GM12892 (cell line): Measurements from ENCODE around the gene JMY.

Experiments used
- DNase-seq: peaks from one replicate; pipeline ENCODE4 v3.0.0; 2011; ENCODE audit not compliant: insufficient read length
- FAIRE-seq: peaks from 2 replicates; lab custom pipeline; 2011; peaks lifted over from hg19 to GRCh38; lab: Jason Lieb, UNC
- POLR2A ChIP-seq: IDR thresholded peaks from 2 replicates; pipeline ENCODE4 v1.6.1; 2011; ENCODE audit warnings: low read depth, low read length, control low read depth
- POLR2AphosphoS5 ChIP-seq: IDR thresholded peaks from 2 replicates; pipeline ENCODE4 v1.6.1; 2011; ENCODE audit warnings: low read depth, low read length, control low read depth
- TAF1 ChIP-seq: IDR thresholded peaks from 2 replicates; pipeline ENCODE4 v1.6.1; 2011; ENCODE audit warnings: low read depth, mild to moderate bottlenecking, control low read depth, low read length, borderline replicate concordance

The JMY gene

DNA sequence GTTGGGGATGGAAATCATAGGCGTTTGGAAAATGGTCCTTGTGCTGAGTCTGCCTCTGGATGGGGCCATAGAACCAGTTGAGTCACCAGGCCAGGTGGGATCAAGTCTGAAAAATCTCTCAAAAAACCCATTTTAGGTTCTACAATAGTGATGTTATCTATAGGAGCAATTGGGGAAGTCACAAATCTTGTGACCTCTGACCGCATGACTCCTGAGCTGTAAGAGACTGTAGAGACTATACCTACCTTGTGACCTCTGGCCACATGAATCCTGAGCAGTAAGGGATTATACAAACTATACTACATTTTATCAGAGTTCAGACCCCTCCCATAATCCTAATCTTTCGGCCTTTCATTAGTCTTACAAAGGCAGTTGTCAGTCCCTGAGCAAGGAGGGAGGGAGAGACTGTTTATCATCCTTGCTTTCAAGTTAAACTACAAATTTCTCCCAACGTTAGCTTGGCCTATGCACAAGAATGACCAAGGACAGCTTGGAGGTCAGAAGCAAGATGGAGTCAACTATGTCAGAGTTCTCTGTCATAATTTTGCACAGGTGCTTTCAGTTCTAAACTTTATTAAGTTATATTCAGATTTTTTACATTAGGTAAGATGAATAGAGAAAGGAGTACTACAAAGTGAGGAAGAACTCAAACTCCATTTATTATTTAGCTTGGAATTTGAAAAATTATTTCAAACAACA is 11.5 kb upstream of the JMY start:
- DNase-seq (no peak), FAIRE-seq (no peak)
- TF ChIP-seq POLR2A (no peak), TAF1 (no peak), POLR2AphosphoS5 (no peak)

DNA sequence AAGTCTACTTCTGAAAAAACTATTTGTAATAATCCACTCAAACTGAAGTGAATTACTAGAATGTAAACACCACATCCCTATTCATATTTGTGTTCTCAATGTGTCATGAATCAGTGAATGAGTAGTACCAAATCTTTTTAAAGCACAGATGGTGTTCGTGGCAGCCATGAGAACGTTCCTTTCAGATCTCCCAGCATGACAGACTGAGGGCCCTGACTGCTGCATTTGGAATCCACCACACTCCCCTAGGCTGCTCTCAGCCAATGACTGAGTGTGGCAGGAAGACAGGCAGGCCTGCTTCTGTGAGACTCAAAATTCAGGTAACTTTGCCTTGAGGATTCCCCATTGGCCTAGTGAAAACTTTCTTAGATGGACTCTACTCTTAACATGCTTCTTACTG is 10.9 kb upstream of the JMY start:
- TF ChIP-seq POLR2A, result no peak
- TF ChIP-seq TAF1, result no peak
- TF ChIP-seq POLR2AphosphoS5, result no peak
- no peak for FAIRE-seq
- DNase-seq, result no peak

DNA sequence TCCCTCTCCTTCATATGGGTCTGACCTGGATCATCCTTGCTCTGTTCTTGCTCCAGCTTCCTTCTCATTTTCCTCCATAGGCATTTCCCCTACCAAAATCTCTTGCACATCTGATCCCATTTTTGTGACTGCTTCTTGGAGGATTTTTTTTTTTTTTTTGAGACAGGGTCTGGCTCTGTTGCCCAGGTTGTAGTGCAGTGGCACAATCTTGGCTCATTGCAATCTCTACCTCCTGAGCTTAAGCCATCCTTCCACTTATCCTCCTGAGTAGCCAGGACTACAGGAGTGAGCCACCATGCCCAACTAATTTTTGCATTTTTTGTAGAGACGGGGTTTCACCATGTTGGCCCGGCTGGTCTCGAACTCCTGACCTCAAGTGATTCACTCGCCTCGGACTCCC is 10.5 kb upstream of the JMY start:
- TF ChIP-seq TAF1, result no peak
- TF ChIP-seq POLR2A, result no peak
- no peak for TF ChIP-seq POLR2AphosphoS5
- DNase-seq (no peak), FAIRE-seq (no peak)

DNA sequence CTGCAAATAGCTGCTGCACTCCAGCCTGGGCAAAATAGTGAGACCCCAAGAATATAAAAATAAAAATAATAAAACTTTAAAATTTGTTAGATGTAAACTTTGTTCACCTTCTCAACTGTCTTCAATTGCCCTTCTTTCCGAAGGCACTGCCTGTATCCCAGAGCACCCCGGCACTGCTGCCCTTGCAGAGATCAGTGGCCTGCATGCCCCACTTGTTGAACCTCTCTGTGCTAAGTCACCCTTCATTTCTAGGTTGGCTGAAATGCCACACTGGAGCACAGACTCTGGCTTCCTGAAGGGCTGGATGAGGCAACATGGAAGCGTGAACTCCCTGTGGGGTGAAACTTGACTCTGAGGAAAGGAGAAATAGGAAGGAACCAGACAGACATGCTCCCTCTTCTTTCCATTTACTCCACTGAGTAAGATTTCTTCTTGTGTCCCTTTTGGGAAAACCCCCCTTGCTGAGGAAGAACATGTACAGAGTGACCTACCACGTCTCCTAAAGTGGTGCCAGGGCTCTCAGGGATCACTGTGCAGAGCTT is 8.4 kb upstream of the JMY start:
- FAIRE-seq, result no peak
- DNase-seq, result no peak

DNA sequence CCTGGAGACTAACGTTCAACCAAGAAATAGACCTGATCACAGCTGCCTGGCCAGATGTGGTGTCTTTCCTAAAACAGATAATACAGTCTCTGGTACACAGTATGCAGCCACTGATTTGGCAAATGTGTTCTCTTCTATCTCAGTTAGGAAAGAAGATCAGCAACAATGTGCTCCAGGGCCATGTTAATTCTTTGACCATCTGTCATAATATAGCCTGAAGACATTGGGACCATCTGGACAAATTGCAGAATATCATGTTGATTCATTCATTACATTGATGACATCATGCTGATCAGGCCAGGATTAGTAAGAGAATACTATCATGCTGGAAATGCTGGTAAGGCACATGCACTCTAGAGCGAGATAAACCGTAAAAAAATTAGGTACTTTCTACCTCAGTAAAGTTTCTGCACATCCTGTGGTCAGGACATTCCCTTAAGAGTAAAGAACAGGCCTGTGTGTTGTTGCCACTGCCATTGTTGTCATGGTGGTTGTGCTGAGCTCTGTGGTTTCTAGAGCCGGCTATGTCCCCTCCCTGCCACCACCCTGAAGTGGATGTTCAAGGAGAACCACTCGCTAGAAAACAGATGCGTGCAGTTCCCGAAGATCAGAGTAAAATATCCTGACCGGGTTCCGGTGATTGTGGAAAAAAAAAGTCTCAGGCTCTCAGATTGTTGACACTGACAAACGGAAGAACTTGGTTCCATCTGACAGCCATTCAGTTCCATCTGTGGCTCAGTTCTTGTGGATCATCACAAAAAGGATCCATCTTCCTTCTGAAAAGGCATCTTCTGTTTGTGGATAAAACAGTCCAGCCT is 6.4 kb upstream of the JMY start:
- DNase-seq, result no peak
- peak; percentile 57 for FAIRE-seq
- TF ChIP-seq POLR2A (no peak; the same call in 1 of the 2 replicates), TAF1 (no peak), POLR2AphosphoS5 (no peak)

More for the DNA sequence above, 8.4 kb upstream of the JMY start:
- no peak for TF ChIP-seq TAF1
- TF ChIP-seq POLR2AphosphoS5, result no peak
- no peak for TF ChIP-seq POLR2A

DNA sequence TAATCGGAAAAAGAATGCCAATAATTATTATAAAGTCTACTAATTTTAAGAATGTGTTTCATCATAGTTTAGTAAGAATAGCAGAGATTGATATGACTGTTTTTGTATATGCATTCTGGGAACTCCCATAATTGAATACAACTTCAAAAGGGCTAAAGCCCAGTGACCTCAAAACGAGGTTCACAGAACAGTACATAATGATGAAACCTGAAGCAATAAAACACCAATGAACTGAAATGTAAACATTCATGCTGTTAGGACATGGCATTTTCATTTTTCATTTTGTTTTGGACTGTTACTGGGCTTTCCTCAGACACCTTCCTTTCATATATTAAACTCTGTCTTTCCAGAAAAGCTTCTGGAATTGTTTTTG is 684 bp upstream of the JMY start:
- TF ChIP-seq TAF1, result no peak
- no peak for TF ChIP-seq POLR2AphosphoS5
- no peak for TF ChIP-seq POLR2A
- FAIRE-seq (no peak), DNase-seq (no peak)

DNA sequence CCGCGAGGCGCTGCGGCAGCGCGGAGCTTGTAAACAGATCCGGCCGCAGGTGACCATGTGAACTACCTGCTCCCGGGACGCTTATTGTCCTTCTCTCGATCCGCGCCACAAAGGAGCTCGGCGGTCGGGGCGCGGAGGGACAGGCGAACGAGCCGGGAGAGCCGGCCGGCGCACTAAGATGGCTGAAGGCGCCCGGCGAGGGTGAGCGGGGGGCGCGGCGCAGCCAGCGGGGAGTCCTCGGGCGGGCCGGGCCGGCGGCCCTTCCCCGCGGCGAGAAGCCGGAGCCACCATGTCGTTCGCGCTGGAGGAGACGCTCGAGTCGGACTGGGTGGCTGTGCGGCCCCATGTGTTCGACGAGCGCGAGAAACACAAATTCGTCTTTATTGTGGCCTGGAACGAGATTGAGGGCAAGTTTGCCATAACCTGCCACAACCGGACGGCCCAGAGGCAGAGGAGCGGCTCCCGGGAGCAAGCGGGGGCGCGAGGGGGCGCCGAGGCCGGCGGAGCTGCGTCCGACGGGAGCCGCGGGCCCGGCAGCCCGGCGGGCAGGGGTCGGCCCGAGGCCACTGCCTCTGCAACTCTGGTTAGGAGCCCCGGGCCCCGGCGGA is 535 bp downstream of the JMY start:
- peak; percentile 33 for DNase-seq
- FAIRE-seq, result no peak

DNA sequence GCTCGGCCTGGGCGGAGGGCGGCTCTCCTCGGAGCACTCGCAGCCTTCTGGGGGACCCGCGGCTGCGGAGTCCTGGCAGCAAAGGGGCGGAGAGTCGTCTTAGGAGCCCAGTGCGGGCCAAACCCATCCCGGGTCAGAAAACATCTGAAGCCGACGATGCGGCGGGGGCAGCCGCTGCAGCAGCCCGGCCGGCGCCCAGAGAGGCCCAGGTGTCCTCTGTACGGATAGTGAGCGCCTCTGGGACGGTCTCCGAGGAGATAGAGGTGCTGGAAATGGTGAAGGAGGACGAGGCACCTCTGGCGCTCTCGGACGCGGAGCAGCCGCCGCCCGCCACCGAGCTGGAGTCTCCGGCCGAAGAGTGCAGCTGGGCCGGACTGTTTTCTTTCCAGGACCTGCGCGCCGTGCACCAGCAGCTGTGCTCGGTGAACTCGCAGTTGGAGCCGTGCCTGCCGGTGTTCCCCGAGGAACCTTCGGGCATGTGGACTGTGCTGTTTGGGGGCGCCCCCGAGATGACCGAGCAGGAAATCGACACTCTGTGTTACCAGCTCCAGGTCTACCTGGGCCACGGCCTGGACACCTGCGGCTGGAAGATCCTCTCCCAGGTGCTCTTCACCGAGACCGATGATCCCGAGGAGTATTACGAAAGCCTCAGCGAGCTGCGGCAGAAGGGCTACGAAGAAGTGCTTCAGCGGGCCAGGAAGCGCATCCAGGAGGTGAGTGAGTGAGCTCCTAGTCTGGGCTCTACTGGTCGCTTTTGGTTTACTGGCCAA is 1.2 kb downstream of the JMY start:
- peak; percentile 45 for DNase-seq
- TF ChIP-seq TAF1 (no peak), POLR2A (0 out of 2 replicates have a peak, but pooled peaks have one; percentile 30)
- FAIRE-seq, result peak; percentile 87

More for the DNA sequence above, 535 bp downstream of the JMY start:
- TF ChIP-seq POLR2AphosphoS5, result no peak
- no peak for TF ChIP-seq POLR2A
- TF ChIP-seq TAF1, result no peak

DNA sequence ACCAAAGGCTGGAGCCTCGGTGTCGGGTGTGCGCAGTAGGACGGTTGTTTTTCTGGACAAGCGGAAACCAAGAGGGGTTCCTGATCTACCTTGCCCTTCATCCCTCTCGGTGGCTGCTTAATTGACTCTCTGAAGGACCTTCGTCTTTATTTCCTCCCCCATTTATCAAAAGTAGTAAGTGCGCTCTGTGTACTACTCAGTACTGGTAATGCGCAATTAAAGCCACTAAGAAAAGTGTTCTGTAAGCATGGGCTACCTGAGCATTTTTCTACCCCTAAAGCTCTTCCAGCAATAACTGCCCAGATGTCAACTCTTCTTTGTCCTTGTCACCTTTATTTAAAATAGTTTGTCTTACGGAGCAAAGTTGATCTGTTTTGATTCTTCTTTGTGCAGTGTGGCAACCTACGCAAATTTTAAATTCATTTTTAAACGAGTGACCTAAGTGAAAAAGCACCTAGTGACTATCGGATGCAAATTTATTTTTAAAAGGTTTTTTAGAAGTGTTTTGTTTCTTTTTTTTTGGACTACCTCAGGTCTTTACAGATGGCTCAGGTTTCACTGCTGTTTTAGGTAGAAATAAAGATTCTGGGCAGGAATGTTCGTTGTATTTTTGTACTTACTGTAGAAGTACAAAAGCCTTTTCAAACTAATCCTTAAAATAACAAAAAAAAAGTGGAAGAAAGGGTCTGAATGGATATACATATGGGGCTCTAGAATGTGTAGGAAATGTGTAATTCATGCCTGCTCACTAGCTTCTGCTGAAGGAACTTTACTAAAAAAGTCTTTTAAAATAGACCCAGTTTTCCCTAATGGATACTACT is 2.0 kb downstream of the JMY start:
- TF ChIP-seq POLR2AphosphoS5 (no peak), TAF1 (no peak), POLR2A (no peak)
- DNase-seq (no peak), FAIRE-seq (no peak)

DNA sequence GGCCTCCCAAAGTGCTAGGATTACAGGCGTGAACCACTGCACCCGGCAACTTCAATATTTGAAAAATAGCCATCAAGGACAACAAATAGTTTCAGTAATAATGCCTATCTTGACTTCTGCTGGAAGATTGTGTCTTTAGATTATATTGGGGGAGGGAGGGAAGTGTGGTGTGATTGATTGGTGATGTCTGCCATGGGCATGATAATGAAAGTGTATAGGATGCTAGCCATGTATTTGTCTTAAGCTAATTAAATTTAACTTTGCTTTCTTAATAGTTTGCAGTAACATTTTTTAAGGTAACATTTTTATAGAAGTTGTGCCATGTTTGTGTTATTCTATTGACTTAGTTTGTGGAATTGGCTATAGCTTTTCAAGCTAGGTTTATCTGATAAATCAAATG is 4.6 kb downstream of the JMY start:
- FAIRE-seq (no peak), DNase-seq (no peak)
- TF ChIP-seq POLR2AphosphoS5, result no peak
- no peak for TF ChIP-seq TAF1
- TF ChIP-seq POLR2A, result no peak
